ENCODE results near the gene OAT.

- TF ChIP-seq, protein P1, sequence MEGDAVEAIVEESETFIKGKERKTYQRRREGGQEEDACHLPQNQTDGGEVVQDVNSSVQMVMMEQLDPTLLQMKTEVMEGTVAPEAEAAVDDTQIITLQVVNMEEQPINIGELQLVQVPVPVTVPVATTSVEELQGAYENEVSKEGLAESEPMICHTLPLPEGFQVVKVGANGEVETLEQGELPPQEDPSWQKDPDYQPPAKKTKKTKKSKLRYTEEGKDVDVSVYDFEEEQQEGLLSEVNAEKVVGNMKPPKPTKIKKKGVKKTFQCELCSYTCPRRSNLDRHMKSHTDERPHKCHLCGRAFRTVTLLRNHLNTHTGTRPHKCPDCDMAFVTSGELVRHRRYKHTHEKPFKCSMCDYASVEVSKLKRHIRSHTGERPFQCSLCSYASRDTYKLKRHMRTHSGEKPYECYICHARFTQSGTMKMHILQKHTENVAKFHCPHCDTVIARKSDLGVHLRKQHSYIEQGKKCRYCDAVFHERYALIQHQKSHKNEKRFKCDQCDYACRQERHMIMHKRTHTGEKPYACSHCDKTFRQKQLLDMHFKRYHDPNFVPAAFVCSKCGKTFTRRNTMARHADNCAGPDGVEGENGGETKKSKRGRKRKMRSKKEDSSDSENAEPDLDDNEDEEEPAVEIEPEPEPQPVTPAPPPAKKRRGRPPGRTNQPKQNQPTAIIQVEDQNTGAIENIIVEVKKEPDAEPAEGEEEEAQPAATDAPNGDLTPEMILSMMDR (IDR thresholded peaks at IDR 0.05; ENCODE audit: borderline replicate concordance, extremely low read depth, low read length, poor library complexity, severe bottlenecking), result no peak
- no peak for TF ChIP-seq EZH2 (IDR thresholded peaks at IDR 0.05; ENCODE audit: borderline replicate concordance, low read depth, low read length, severe bottlenecking)
Observed at GRCh38 chr10:124390471-124391187, 28.1 kb downstream of the OAT start.
